Measurements from ENCODE around the gene GFOD1. TPM values are rescaled to one million over a fixed set of nuclear protein-coding genes. Genes with fewer than 3 reads are reported as not detected.

The GFOD1 gene
- total and polyA plus RNA-seq, 2 of the 4 experiments (the other 2 are of a cell fraction) = 1.8 to 3.4 TPM

GRCh38 chr6:13432526-13433184 is 54.7 kb downstream of the GFOD1 start:
- intact Hi-C loops (cut with micrococcal nuclease) = no loop called here
- Histone ChIP-seq H3K9ac (ENCODE audit: low read depth, low read length) (no peak overlapping the region), H3K4me2 (ENCODE audit: low read depth, low read length) (no peak overlapping the region), H3K18ac (ENCODE audit: low read depth, low read length) (no peak overlapping the region), H3K36me3 (ENCODE audit: control insufficient read depth, insufficient read depth, low read length) (no peaks in the 10 kb centered on the region), H3K79me1 (ENCODE audit: low read depth in 1 of 2, low read length in 2 of 2) (peaks cover 5 to 16% of the 10 kb centered on the region in 2 experiments; a peak in 2 of 4 replicates), H2BK5ac (ENCODE audit: low read depth, low read length, poor library complexity, severe bottlenecking) (no peak overlapping the region), H4K91ac (ENCODE audit: insufficient read depth, low read depth, low read length) (no peak overlapping the region), H4K5ac (ENCODE audit: low read depth, low read length) (no peak overlapping the region), H2BK120ac (ENCODE audit: low read depth, low read length) (no peak overlapping the region), H4K20me1 (ENCODE audit: insufficient read depth, low read length) (no peaks in the 10 kb centered on the region), H3K27me3 (ENCODE audit: control insufficient read depth, insufficient read depth, low read length) (no peaks in the 10 kb centered on the region), H2AK9ac (replicated peaks; ENCODE audit: low read depth, low read length, poor library complexity) (no peak overlapping the region), H3K4me3 (ENCODE audit: insufficient read depth, low read depth, low read length) (no peak overlapping the region), H4K8ac (ENCODE audit: low read depth in 2 of 2, low read length in 2 of 2) (no peak overlapping the region), H3K4me1 (ENCODE audit: control insufficient read depth, insufficient read depth, low read length) (peaks cover 2% of the 10 kb centered on the region), H2AK5ac (ENCODE audit: low read depth, low read length) (no peak overlapping the region), H2BK15ac (ENCODE audit: low read depth, low read length) (no peak overlapping the region), H3K14ac (replicated peaks; ENCODE audit: low read depth, low read length) (no peak overlapping the region), H3K27ac (ENCODE audit: insufficient read depth, low read length) (no peak overlapping the region), H3K9me3 (ENCODE audit: control insufficient read depth, insufficient read depth, low read length) (no peaks in the 10 kb centered on the region), H3K4ac (ENCODE audit: low read depth, low read length) (no peak overlapping the region), H3K9me1 (ENCODE audit: insufficient read depth, low read length) (peaks cover 9% of the 10 kb centered on the region), H3K23ac (ENCODE audit: low read depth, low read length) (no peak overlapping the region), H3K56ac (ENCODE audit: extremely low read depth, insufficient read depth, low read length) (no peak overlapping the region), H2AFZ (replicated peaks; ENCODE audit: low read length, poor library complexity) (no peak overlapping the region), H2BK20ac (ENCODE audit: low read depth, low read length) (no peak overlapping the region)
- in situ Hi-C loops (cut with MboI; ENCODE audit: low sequenced_read_pairs) = no loop called here
- no peak for ATAC-seq (ENCODE audit: low read depth)
- DNase-seq = no peak
- CTCF ChIA-PET = interaction anchor here (0.6 kb wide), 1 partner anchor 18 kb away, joined by 3 read pairs; no protein-coding TSS in a partner anchor
- POLR2A ChIA-PET (ENCODE audit: unreplicated experiment) = no interaction called here
- dilution Hi-C loops (cut with HindIII; ENCODE audit: low sequenced_read_pairs, unreplicated experiment) = no loop called here
- WGBS, 2 experiments (ENCODE audit: extremely low coverage in 2 of 2, insufficient read length in 1 of 2) = 69% methylated on average over 2 of the region's 4 CpGs; no CpG with 5 or more reads in 1 of the 2 experiments
- no TSS peak for BruUV-seq (replicated peaks)
- TF ChIP-seq USF2 (IDR thresholded peaks at IDR 0.05; ENCODE audit: low read depth, low read length) = no peak
- TF ChIP-seq NFE2L2 (IDR thresholded peaks at IDR 0.05; ENCODE audit: low read depth, low read length) = no peak
- no peak for TF ChIP-seq RCOR1 (IDR thresholded peaks at IDR 0.05; ENCODE audit: insufficient replicate concordance, low read length)
